EL (cell line): Measurements from ENCODE around the gene ANKS1B.
"Not testable (repeated sequence)": the region's sequence is repeated elsewhere in the genome, so short reads cannot be mapped to it uniquely, and the experiment has no call there.

Experiments used
- DNase-seq: peaks from one replicate; pipeline ENCODE4 v3.0.0-alpha.2; 2016

Gene ANKS1B

GRCh38 chr12:99039367-99040120 lies 945.2 kb downstream of the ANKS1B start:
- DNase-seq = no peak

DNA sequence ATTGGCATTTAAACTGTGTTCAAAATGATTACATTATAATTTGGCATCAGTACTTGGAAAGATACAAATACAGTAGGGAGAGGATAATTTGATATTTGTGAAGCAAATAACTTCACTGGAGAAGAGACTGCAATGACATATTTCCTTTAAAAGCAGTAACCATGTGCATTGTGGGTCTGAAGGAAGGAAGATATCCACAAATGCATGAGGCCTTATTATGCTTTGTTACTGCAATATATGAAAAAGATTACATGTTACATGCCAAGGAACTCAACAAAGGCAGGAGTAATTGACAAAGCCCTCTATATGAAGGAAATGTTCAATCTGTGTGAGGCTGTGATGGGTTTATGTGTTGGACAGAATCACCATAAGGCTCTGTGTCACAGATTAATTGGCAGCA lies 948.2 kb downstream of the ANKS1B start:
- DNase-seq = no peak

DNA sequence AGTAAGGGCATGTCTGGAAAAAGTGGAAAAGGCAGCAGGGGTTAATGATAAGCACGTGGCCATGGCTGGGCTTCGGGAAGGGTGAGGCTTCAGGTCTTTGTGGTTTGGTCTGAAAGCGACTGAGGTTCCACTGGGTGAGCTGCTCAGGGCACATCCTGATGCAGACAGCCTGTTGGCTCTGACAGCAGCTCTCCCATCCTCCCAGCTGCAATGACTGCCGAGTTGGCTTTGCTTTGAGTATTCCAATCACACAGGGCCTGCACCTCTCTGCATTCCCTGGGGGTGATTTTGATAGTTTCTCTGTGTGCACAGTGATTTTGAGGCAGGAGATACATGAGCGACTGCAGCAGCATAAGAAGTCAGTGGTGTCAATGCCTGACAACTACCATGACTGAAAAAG lies 948.9 kb downstream of the ANKS1B start:
- no peak for DNase-seq

GRCh38 chr12:99034201-99034600 lies 950.5 kb downstream of the ANKS1B start:
- DNase-seq = not testable (repeated sequence)

GRCh38 chr12:99029511-99030271 lies 955.0 kb downstream of the ANKS1B start:
- no peak for DNase-seq

DNA sequence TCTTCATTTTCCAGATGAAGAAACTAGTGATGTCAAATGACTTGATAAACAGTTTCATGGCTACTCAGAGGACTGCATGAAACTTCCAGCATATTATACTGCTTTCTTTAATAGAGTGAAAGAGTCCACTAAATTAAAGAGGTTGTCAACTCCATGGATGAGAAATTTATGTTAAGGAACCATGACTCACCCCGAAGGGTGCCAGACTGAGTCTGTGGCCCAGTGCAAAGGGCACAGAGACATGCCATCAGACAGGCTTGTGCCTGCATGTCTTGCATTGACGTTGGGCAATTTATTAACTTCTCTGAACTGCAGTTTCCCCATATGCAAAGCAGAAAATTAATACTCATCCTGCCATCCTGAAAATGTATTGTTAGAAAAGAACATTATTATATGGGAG lies 957.3 kb downstream of the ANKS1B start:
- DNase-seq = no peak

- DNase-seq = no peak
Measured at GRCh38 chr12:99027055-99027393, 957.7 kb downstream of the ANKS1B start.

GRCh38 chr12:99026332-99027054 lies 958.2 kb downstream of the ANKS1B start:
- no peak for DNase-seq

GRCh38 chr12:99024870-99025269 lies 959.9 kb downstream of the ANKS1B start:
- no peak for DNase-seq

DNA sequence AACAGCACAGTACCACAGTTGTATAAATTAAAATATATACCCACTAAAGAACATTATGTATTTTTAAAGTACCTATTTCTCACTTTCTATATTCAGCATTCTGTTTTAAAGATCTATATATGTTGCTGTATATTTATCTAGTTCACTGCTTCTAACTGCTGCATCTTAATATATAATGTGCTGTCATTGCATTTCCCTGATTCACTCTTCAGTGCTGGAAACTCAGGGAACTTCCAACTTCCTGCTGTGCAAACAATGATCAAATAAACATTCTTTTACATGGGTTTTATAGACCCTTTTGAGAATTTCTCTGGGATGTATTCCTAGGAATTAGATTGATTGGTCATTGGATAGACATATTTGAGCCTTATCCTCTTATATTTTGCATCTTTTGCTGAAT lies 960.5 kb downstream of the ANKS1B start:
- no peak for DNase-seq

DNA sequence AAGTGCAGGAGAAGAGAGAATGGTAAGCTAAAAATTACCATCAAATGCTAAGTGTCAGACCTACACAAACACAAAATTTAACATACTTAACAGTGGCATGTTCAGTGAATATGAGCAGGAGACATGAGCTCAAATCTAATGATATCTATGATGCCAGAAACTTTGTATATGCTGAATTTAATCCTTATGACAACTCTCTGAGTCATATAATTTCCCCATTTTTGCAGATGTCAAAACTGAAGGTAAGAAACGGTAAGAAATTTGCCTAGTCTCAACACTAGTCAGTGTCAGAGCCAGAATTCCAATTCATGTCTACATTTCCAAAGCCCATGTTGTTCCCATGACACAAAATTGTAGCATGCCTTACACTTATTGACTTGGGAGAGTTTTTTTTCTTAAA lies 963.9 kb downstream of the ANKS1B start:
- DNase-seq = no peak

- DNase-seq = no peak
Measured at GRCh38 chr12:99019798-99020197, 964.9 kb downstream of the ANKS1B start.

GRCh38 chr12:99017971-99018370 lies 966.8 kb downstream of the ANKS1B start:
- DNase-seq = no peak

GRCh38 chr12:99009654-99010296 lies 975.0 kb downstream of the ANKS1B start:
- no peak for DNase-seq

GRCh38 chr12:99005601-99006000 lies 979.1 kb downstream of the ANKS1B start:
- DNase-seq = no peak

DNA sequence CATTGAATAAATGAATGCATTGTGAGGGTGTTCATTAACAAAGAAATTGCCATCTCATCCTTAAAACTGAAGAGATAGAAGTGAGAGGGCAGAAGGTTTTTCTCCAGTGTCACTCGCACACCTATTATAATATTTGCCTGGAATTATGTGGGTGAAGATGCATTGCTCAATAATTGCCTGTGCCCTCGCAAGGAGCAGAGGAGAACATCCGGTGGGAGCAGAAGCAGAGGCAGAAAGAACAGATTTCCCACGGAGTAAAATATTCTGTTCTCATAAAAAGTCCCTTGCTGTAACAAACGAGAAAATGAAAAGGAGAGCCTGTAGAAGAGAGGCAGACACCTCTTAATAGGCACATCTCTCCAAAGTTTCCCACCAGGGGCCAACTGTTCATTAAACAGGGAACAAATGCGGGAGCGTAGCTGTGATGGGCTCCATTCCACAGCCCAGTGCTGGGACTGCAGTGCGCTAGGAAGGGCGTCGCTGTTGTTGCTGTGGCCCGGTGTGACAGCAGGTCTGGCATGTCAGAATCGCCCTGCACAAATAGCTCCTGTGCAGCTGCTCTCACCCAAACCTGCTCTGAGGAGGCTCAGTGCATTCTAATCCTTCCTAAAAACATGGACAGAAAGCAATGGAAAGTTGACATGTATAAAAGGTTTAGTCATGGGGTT lies 979.8 kb downstream of the ANKS1B start:
- DNase-seq = no peak

DNA sequence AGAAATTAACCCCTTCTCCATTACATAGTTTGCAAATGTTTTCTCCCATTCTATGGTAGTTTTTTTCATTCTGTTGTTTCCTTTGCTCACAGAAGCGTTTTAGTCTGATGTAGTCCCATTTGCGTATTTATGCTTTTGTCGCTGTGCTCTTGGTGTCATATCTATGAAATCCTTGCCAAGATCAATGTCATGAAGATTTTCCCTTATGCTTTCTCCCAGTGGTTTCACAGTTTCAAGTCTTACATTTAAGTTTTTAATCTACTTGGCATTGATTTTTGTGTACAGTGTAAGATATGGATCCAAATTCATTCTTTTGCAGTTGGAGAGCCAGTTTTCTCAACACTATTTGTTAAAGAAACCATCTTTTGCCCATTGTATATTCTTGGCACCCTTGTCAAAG lies 982.0 kb downstream of the ANKS1B start:
- no peak for DNase-seq

DNA sequence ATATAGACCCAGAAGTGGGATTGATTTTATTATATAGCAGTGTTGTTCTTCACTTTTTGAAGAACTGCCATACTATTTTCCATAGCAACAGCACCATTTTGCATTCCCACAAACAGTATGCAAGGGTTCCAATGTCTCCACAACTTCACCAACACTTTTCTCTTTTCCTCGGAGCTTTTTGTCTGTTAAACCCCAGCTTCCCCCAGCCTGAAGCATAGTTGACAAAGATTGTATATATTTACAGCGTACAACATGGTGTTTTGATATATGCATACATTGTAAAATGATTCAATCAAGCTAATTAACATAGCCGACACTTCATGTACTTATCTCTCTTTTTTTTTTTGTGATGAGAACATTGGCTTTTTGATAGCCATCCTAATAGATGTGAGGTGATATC lies 982.6 kb downstream of the ANKS1B start:
- DNase-seq = no peak

- DNase-seq = no peak
Measured at GRCh38 chr12:98999559-98999958, 985.2 kb downstream of the ANKS1B start.

- peak; percentile 41 for DNase-seq
Measured at GRCh38 chr12:98998697-98999299, 985.9 kb downstream of the ANKS1B start.

DNA sequence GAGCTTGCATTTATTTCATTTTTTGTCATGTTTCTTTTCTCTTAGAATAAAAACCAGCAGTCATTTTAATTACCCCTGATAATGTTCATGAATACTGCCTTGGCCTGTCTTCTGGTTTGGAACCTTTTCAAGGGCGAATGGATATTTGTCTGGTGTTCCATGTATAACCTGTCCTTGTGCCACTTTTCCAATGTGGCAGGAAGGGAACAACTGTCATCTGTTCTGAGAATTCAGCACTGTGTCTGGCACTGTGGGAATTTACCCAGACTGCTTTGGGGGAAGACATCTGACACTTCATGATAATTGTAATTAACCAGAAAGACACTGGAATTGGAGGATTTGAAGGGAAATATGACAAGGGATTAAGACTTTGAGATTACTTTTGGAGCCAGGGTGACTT lies 986.8 kb downstream of the ANKS1B start:
- no peak for DNase-seq

GRCh38 chr12:98990648-98991047 lies 994.1 kb downstream of the ANKS1B start:
- no peak for DNase-seq
